Thyroid gland (tissue), 4 donors: ENCODE measurements around the gene SFXN5.

Experiments used
- POLR2A ChIP-seq, 2 donors: fragments of 450-650 bp; IDR thresholded peaks; one replicate each; pipeline ENCODE4 v1.6.1; 2017; ENCODE audit warnings: antibody characterized with exemption in 2 of 2, mild to moderate bottlenecking in 2 of 2, moderate library complexity in 1 of 2
- TF ChIP-seq, protein P1 (sequence below), 6 experiments: fragments of 200-600 bp in 3 of 6; fragments of 450-650 bp in 3 of 6; sonication (generic) in 3 of 6; IDR thresholded peaks; one replicate each; pipeline ENCODE4 v1.5.1; 2016 to 2019; ENCODE audit warnings: antibody characterized with exemption in 6 of 6, mild to moderate bottlenecking in 2 of 6, inconsistent platforms in 1 of 6, moderate library complexity in 1 of 6

DNA sequence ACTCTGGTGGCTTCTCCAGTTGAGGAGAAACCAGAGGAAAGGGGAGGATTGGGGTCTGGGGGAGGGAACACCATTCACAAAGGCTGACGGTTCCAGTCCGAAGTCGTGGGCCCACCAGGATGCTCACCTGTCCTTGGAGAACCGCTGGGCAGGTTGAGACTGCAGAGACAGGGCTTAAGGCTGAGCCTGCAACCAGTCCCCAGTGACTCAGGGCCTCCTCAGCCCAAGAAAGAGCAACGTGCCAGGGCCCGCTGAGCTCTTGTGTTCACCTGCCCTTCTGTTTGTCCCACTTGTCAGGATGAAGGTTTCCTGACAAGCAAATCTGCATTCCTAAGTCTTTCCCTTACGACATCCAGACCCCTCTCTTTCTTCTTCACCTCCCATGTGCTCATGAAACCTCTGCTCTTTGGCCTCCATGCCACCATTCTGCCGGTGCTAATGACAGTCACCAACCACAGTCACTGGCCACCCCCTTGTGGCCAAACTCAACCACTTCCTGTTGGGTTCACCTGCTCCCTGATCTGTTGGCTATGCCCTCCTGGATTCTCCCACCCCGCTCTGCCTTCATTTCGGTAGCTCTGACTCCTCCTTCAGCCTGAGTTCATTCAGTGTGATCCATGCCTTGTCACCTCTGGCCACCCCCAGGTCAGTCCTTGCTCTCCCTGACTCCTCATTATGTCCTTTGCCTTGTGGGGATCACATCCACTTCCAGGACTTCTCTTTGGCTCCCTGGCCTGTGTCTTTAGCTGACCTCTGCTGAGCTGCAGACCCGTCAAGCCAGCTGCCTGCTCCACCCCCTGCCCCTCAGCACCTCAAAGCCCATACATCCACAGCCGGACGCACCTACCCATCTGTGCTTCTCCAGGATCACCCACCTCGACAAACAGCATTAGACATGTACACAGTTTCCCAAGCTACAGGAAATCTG, 136.6 kb downstream of the SFXN5 start:
- TF ChIP-seq, protein P1, sequence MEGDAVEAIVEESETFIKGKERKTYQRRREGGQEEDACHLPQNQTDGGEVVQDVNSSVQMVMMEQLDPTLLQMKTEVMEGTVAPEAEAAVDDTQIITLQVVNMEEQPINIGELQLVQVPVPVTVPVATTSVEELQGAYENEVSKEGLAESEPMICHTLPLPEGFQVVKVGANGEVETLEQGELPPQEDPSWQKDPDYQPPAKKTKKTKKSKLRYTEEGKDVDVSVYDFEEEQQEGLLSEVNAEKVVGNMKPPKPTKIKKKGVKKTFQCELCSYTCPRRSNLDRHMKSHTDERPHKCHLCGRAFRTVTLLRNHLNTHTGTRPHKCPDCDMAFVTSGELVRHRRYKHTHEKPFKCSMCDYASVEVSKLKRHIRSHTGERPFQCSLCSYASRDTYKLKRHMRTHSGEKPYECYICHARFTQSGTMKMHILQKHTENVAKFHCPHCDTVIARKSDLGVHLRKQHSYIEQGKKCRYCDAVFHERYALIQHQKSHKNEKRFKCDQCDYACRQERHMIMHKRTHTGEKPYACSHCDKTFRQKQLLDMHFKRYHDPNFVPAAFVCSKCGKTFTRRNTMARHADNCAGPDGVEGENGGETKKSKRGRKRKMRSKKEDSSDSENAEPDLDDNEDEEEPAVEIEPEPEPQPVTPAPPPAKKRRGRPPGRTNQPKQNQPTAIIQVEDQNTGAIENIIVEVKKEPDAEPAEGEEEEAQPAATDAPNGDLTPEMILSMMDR (IDR thresholded peaks at IDR 0.05): peak in 3 of 6 experiments; percentile 13 to 21 (median 17)
- no peak for TF ChIP-seq POLR2A (IDR thresholded peaks at IDR 0.05)
